MM.1S (cell line): ENCODE data around the gene TGFB1.

Experiments used
- DNase-seq: peaks from one replicate; pipeline ENCODE4 v3.0.0-alpha.2; 2015
- H2AFZ ChIP-seq: fragments of 300-600 bp; sonication (generic); 2 replicates; pipeline ENCODE4 v1.6.0; 2016; ENCODE audit warnings: antibody characterized with exemption, low read length
- H3F3A ChIP-seq: fragments of 300-600 bp; sonication (generic); 2 replicates; pipeline ENCODE4 v1.6.1; 2016; ENCODE audit warnings: mild to moderate bottlenecking, antibody characterized with exemption, low read length, moderate library complexity, mixed read lengths; ENCODE audit not compliant: insufficient read depth
- H3K27ac ChIP-seq: fragments of 300-600 bp; sonication (generic); 2 replicates; pipeline ENCODE4 v1.5.1; 2016; ENCODE audit warnings: mild to moderate bottlenecking, low read length
- H3K27me3 ChIP-seq: fragments of 300-600 bp; sonication (generic); replicated peaks from 2 replicates; pipeline ENCODE4 v1.6.0; 2016; ENCODE audit warnings: low read length; ENCODE audit not compliant: insufficient read depth
- H3K36me3 ChIP-seq: fragments of 300-600 bp; sonication (generic); replicated peaks from 2 replicates; pipeline ENCODE4 v1.6.1; 2016; ENCODE audit warnings: mild to moderate bottlenecking, low read length, mixed read lengths; ENCODE audit not compliant: insufficient read depth
- H3K4me1 ChIP-seq: fragments of 300-600 bp; sonication (generic); 2 replicates; pipeline ENCODE4 v1.6.1; 2016; ENCODE audit warnings: low read length, mixed read lengths
- H3K4me2 ChIP-seq: fragments of 300-600 bp; sonication (generic); 2 replicates; pipeline ENCODE4 v1.6.0; 2016; ENCODE audit warnings: low read depth, low read length
- H3K4me3 ChIP-seq: fragments of 300-600 bp; sonication (generic); 2 replicates; pipeline ENCODE4 v1.5.1; 2016; ENCODE audit warnings: low read length, mixed read lengths
- H3K79me2 ChIP-seq: fragments of 300-600 bp; sonication (generic); 2 replicates; pipeline ENCODE4 v1.6.1; 2016; ENCODE audit warnings: mixed run types, low read length, mixed read lengths
- H3K9ac ChIP-seq: fragments of 300-600 bp; sonication (generic); 2 replicates; pipeline ENCODE4 v1.6.1; 2016; ENCODE audit warnings: low read length, mixed read lengths
- H3K9me2 ChIP-seq: fragments of 300-600 bp; sonication (generic); replicated peaks from 2 replicates; pipeline ENCODE4 v1.6.1; 2016; ENCODE audit warnings: mild to moderate bottlenecking, low read length, mixed read lengths; ENCODE audit not compliant: insufficient read depth
- H3K9me3 ChIP-seq: fragments of 300-600 bp; sonication (generic); replicated peaks from 2 replicates; pipeline ENCODE4 v1.6.1; 2016; ENCODE audit warnings: mild to moderate bottlenecking, low read length, mixed read lengths; ENCODE audit not compliant: insufficient read depth
- H4K20me1 ChIP-seq: fragments of 300-600 bp; sonication (generic); 2 replicates; pipeline ENCODE4 v1.6.1; 2016; ENCODE audit warnings: mild to moderate bottlenecking, low read length, moderate library complexity, mixed read lengths; ENCODE audit not compliant: insufficient read depth
- EZH2 ChIP-seq: fragments of 300-600 bp; sonication (generic); optimal IDR thresholded peaks from 2 replicates; pipeline ENCODE3; 2017; ENCODE audit warnings: low read depth, mild to moderate bottlenecking, antibody characterized with exemption, low read length, mixed read lengths
- EZH2phosphoT487 ChIP-seq: fragments of 300-600 bp; sonication (generic); IDR thresholded peaks from 2 replicates; pipeline ENCODE4 v1.6.1; 2018; ENCODE audit warnings: antibody characterized with exemption, low read length
- TF ChIP-seq, protein P1 (sequence below): fragments of 300-600 bp; sonication (generic); IDR thresholded peaks from 2 replicates; pipeline ENCODE4 v1.5.1; 2016; ENCODE audit warnings: antibody characterized with exemption, low read length, mixed read lengths

The TGFB1 gene

DNA sequence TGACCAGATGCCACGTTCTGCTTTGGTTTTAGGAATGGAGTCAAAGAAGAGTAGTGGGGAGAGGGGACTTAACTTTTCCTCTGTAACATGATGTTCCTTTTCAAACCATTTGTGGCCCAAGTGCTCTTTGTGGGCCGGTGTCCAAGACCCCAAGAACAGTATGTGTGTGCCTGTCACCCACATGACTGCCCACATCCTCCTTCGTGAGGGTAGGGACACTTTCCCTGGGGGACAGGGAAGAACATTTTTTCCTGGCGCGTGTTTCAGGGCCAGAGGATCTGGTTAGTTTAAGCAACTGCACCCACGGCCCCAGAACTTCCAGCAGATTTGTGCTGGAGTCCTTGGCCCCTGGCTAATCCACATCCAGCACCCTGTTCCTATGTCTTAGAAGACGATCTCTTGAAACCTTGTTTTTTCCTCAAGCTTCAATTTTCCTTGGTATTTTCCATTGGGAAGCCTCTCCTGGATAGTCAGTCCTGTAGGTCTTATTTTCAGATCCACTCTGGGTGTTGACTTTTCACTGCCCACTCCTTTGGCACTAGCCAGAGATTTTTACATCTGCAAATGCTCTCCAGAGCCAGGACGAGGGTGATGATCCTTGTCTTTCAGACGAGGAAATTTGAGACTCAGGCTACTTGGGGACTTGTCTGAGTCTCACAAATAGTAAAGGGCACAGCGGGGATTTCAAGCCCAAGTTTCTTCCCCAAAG is 54.5 kb downstream of the TGFB1 start:
- Histone ChIP-seq H3K4me2 (peak overlapping the region; percentile 82), H3K9ac (peak overlapping the region; percentile 94), H3K79me2 (peaks cover 51% of the 10 kb centered on the region), H3K36me3 (peaks cover 15% of the 10 kb centered on the region), H4K20me1 (no peaks in the 10 kb centered on the region), H3K27me3 (no peaks in the 10 kb centered on the region), H3K27ac (peak overlapping the region; percentile 97), H3K9me2 (no peaks in the 10 kb centered on the region), H3K4me3 (no peak overlapping the region; the same call in 1 of the 2 replicates), H3F3A (peaks cover 45% of the 10 kb centered on the region), H3K9me3 (no peaks in the 10 kb centered on the region), H2AFZ (no peak overlapping the region), H3K4me1 (peaks cover 53% of the 10 kb centered on the region)
- TF ChIP-seq EZH2 (no peak), EZH2phosphoT487 (no peak)
- TF ChIP-seq, protein P1, sequence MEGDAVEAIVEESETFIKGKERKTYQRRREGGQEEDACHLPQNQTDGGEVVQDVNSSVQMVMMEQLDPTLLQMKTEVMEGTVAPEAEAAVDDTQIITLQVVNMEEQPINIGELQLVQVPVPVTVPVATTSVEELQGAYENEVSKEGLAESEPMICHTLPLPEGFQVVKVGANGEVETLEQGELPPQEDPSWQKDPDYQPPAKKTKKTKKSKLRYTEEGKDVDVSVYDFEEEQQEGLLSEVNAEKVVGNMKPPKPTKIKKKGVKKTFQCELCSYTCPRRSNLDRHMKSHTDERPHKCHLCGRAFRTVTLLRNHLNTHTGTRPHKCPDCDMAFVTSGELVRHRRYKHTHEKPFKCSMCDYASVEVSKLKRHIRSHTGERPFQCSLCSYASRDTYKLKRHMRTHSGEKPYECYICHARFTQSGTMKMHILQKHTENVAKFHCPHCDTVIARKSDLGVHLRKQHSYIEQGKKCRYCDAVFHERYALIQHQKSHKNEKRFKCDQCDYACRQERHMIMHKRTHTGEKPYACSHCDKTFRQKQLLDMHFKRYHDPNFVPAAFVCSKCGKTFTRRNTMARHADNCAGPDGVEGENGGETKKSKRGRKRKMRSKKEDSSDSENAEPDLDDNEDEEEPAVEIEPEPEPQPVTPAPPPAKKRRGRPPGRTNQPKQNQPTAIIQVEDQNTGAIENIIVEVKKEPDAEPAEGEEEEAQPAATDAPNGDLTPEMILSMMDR: no peak
- DNase-seq: no peak

DNA sequence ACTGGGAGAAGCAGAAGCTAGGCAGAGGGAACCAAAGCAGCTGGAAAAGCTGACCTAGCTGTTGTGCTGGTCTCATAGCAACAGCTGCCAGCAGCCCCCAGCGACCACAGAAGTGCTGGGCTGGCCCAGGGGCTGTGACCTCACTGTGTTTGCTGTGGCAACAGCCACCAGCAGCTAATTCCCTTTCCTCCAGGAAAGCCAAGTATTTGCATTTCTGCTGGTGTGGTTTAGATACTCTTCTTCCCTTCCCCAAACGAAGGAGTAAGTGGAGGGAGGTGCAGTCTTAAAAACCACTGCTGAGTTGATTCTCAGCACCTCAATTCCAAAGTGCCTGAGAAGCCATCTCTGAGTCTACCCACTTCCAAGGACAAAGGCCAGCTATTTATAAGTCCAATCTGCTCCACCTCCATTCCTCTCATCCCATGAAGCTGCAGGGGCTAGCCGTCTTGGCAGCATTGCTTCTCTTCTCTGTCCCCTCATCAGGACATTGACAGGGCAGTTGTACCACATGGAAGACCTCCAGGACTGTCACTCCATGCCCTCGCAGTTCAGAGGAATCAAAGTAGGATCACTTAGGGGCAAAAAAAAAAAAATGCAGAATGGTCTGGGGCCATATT is 55.3 kb downstream of the TGFB1 start:
- no peak for TF ChIP-seq EZH2
- Histone ChIP-seq H3K79me2 (peaks cover 50% of the 10 kb centered on the region), H3K36me3 (peaks cover 23% of the 10 kb centered on the region), H3K9me2 (no peaks in the 10 kb centered on the region), H3K9ac (peak overlapping the region; percentile 94), H3K27me3 (no peaks in the 10 kb centered on the region), H3K4me3 (peak overlapping the region; percentile 27), H3K9me3 (no peaks in the 10 kb centered on the region), H2AFZ (no peak overlapping the region), H3F3A (peaks cover 45% of the 10 kb centered on the region), H4K20me1 (no peaks in the 10 kb centered on the region), H3K27ac (peak overlapping the region; percentile 97), H3K4me1 (peaks cover 58% of the 10 kb centered on the region), H3K4me2 (peak overlapping the region; percentile 82)
- peak; percentile 64 for DNase-seq

DNA sequence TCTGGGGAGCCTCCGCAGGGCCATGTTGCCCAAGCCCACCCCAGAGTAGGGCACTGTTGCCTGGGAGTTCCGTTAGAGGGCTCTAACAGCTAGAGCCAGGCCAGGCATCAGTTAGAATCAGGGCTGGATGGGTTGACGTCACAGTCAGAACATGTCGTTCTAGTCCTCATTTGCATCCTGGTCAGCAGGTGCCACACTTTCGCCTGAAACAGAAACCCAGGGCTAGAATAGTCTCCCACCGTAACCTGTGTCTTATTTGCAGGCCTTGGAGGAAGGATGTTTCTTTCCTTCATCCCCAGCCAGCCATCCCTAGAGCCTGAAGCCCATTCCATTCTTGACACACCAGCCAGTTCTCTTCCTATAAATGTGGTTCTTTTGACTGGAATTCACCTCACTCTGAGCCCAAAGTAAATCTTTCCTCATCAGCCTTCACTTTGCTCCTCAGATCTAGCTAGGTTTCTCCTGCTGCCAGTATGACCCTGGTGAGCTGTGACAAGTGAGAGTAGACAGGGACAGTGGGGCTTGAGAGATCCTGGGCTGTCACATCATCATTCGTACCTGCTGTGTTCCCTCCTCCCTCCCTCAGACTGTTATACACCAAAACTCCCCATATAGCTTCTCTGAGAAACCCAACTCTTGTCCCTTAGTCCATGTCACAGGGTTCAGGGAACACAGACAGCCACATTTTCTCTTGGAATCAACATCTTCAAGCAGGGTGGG is 55.9 kb downstream of the TGFB1 start:
- Histone ChIP-seq H3K27ac (peak overlapping the region; percentile 97), H3K4me3 (peak overlapping the region; percentile 27), H3K4me2 (peak overlapping the region; percentile 82), H3K9ac (peak overlapping the region; percentile 94), H3K9me3 (no peaks in the 10 kb centered on the region), H3K27me3 (no peaks in the 10 kb centered on the region), H4K20me1 (no peaks in the 10 kb centered on the region), H3F3A (peaks cover 45% of the 10 kb centered on the region), H3K79me2 (peaks cover 53% of the 10 kb centered on the region), H3K4me1 (peaks cover 59% of the 10 kb centered on the region), H3K9me2 (no peaks in the 10 kb centered on the region), H3K36me3 (peaks cover 29% of the 10 kb centered on the region), H2AFZ (no peak overlapping the region)
- DNase-seq: peak; percentile 90
- TF ChIP-seq, protein P1: peak; percentile 42
- TF ChIP-seq EZH2: no peak
